HL-60/S4 treated with retinoic acid at 250 ng/mL for 4 days and 3 days (cell line): ENCODE results near the gene LRRC2.
"Not testable (repeated sequence)": the region's sequence is repeated elsewhere in the genome, so short reads cannot be mapped to it uniquely, and the experiment has no call there.

Experiments used
- in situ Hi-C: fragments of 300-500 bp; cut with MboI; formaldehyde crosslinking; loops from 2 replicates; pipeline ENCODE4 v1.7.0; 2022; ENCODE audit warnings: low sequenced_read_pairs

Gene LRRC2, protein sequence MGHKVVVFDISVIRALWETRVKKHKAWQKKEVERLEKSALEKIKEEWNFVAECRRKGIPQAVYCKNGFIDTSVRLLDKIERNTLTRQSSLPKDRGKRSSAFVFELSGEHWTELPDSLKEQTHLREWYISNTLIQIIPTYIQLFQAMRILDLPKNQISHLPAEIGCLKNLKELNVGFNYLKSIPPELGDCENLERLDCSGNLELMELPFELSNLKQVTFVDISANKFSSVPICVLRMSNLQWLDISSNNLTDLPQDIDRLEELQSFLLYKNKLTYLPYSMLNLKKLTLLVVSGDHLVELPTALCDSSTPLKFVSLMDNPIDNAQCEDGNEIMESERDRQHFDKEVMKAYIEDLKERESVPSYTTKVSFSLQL

GRCh38 chr3:46566040-46566641, at the start of gene LRRC2:
LRRC2 (minus strand) TSS chr3:46566302; CDS start chr3:46551591, 14,711 bp downstream.
- in situ Hi-C loops: no loop called here

DNA sequence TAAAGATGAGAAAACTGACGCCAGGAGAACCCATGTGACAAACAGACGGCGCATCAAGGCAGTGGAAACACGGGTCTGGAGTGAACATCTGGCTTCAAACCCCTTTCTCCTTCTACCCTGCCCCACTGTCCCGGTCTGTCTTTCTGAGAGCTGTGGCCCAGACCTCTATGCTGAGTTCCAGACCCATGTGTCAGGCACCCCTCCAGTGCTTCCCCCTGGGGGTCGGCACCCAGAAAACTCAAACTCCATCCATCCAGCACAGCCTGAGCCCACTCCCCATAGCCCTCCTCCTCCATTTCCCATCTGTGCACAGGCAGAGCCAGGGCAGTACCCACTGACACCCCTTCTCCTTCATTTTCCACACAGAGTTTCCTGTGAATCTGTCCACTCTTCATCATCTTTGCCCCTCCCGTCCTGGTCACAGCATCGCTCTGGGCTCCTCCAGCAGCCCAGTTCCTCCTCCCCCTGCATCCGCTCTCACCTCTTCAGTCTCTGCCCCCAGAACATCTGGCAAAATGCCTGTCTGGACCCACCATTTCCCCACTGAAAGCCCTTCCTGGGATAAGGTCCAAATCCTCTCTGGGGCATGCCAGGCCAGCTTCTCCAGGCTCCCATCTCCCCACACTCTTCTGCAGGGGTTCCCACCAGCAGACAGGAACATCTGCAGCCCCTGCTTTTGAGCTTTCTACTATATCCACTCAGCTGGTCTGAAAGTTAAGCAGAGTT, 49.1 kb upstream of the LRRC2 start:
- in situ Hi-C loops: no loop called here

DNA sequence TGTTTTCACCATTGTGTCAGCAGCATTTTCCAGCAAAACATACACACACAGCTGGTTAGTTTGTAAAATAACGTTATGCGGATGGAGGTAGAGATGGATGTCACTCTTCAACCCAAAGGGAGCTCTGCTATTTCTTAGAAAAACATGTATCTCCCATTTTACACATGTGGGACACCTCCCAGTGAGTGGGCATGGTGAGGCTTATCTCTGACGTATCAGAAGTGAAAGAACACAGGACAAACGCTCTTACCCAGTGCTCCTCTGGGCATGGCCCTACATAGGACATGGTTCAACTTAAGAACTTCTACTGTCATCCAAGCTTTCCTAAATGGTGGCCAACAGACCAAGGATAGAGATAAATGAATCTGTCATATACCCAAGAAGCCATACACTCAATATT, 48.3 kb upstream of the LRRC2 start:
- in situ Hi-C loops: no loop called here

DNA sequence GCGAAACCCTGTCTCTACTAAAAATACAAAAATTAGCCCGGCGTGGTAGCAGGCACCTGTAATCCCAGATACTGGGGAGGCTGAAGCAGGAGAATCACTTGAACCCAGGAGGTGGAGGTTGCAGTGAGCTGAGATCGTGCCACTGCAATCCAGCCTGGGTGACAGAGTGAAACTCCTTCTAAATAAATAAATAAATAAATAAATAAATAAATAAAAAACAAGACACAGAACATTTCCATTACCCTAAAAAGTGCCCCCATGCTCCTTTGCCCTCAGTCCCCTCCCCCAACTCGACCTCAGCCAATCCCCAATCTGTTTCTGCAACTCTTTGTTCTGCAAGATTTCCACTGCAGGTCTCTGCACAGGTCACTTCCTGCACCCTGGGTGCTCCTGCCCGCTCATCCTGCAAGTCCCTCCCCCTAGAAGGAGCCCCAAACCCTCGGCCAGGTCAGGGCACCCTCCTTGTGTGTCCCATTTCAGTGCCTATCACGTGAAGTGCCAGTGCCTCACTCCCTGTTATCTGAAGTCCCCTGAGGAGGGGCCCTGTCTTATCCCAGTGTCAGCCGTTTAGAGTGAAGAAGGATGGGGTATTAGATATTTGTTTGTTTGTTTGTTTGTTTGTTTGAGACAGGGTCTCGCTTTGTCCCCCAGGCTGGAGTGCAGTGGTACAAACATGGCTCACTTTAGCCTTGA, 47.4 kb upstream of the LRRC2 start:
- in situ Hi-C loops: no loop called here

DNA sequence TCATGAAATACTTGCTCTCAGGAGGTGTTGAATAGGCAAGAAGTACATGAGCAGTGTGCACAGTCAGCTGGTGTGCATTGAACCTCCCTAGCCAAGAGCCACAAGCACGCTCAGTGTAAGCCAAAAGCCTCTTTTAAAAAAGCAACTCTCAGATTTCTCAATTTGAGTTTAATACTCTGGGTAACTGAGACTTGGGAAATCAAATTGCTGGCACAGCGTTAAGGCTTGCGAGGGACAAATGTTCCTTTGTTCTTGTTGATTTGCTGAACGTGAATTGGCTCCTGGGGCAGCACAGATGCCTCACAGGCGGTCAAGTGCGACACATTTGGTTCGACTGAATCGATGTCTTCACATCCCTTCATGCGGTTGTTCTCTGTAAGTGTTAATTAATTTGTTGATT, 46.2 kb upstream of the LRRC2 start, which contains the start of gene FAM240A:
TSS of gene FAM240A (plus strand) at position 202 of the 400 bp plus-strand sequence. CDS start at position 361, 159 bp downstream.
- in situ Hi-C loops: no loop called here

GRCh38 chr3:46609944-46610722, 44.0 kb upstream of the LRRC2 start:
- in situ Hi-C loops: no loop called here

GRCh38 chr3:46609212-46609721, 43.2 kb upstream of the LRRC2 start:
- in situ Hi-C loops: no loop called here

GRCh38 chr3:46607603-46608028, 41.5 kb upstream of the LRRC2 start:
- in situ Hi-C loops: no loop called here

DNA sequence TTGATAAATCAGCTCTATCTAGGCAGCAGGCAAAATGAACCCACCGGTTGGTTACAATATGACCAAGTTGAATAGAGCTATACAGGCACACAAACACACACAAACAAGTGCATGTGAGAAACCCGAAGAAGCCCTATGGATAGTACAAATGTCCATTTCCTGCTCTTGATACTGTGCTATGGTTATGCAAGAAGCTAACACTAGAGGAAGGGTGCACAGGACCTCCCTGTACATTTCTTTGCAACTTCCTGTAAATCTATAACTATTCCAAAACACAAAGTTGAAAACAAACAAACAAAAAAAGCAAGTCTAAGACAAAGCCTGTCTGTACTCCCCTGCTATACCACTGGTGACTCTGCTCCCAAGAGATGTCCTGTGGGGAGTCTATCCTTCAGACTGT, 38.0 kb upstream of the LRRC2 start:
- in situ Hi-C loops: no loop called here

DNA sequence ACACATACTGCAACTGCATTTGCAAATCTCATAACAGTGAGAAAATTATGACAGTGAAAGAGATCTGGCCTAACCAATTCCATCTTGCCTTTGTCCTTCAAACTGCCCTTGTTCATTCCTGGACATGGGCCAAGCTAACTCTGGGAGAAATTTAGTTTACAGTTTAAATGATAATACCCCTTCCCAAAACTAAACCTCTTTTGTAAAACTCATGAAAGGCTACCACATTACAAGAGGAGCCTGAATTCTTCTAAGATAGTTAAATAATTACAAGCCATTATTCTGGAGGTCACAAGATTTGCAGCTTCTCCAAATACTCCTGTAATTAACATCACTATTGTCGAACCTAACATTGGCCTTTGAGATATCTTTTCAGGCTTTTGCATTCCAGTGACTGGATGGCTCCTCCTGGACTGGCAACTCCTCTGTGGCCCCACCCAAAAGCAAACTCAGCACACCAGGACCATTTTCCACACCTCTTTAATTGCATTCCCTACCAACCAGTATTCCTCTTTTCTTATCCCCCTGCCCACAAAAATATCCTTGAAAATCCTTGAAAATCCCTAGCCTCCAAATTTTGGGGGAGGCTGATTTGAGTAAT, 37.4 kb upstream of the LRRC2 start:
- in situ Hi-C loops: no loop called here

- in situ Hi-C loops: no loop called here
Observed at GRCh38 chr3:46599590-46599989, 33.5 kb upstream of the LRRC2 start.

- in situ Hi-C loops: no loop called here
Observed at GRCh38 chr3:46595819-46596314, 29.8 kb upstream of the LRRC2 start.

GRCh38 chr3:46594723-46595122, 28.6 kb upstream of the LRRC2 start:
- in situ Hi-C loops: no loop called here

DNA sequence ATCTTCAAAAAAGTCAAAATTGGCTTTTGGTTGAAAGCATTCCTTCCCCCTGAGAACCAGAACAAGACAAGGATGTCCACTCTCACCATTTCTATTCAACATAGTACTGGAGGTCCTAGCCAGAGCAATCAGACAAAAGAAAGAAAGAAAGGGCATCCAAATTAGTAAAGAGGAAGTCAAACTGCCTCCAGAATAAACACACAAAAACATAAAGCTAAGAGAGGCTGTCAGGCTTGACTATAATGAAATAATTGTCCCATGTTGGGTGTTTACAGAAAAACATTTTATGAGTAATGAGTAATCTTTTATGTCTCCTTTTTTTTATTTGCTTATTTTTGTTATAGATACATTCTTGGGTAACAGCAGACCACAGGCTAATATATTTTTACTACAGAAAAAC, 27.9 kb upstream of the LRRC2 start:
- in situ Hi-C loops: no loop called here

- in situ Hi-C loops: no loop called here
Observed at GRCh38 chr3:46593274-46593862, 27.3 kb upstream of the LRRC2 start.

- in situ Hi-C loops: not testable (repeated sequence)
Observed at GRCh38 chr3:46587268-46587667, 21.2 kb upstream of the LRRC2 start.

GRCh38 chr3:46586738-46587246, 20.7 kb upstream of the LRRC2 start:
- in situ Hi-C loops: no loop called here

GRCh38 chr3:46585799-46586693, 19.9 kb upstream of the LRRC2 start:
- in situ Hi-C loops: no loop called here
